Liver (tissue), 9 donors: ENCODE measurements around the gene RABL6. TPM values are rescaled to one million over a fixed set of nuclear protein-coding genes. Genes with fewer than 3 reads are reported as not detected.

Experiments
- DNase-seq: peaks from one replicate; pipeline ENCODE4 v3.0.0-alpha.2; 2017; ENCODE audit warnings: low spot score
- H3K27ac ChIP-seq, 2 donors: one replicate each; pipeline ENCODE4 v1.7.0; 2013; ENCODE audit warnings: inconsistent platforms in 2 of 2, low read length in 2 of 2, control low read depth in 1 of 2, low read depth in 1 of 2, mild to moderate bottlenecking in 1 of 2
- H3K27me3 ChIP-seq, 4 donors: one replicate each; pipeline versions ENCODE4 v1.6.1 to v1.7.0; 2013; ENCODE audit warnings: low read length in 3 of 4, inconsistent platforms in 1 of 4, mild to moderate bottlenecking in 1 of 4, moderate library complexity in 1 of 4; ENCODE audit not compliant: control insufficient read depth in 4 of 4, insufficient read depth in 4 of 4
- H3K36me3 ChIP-seq, 4 donors: one replicate each; pipeline versions ENCODE4 v1.6.1 to v1.7.0; 2013; ENCODE audit warnings: low read length in 3 of 4, mild to moderate bottlenecking in 3 of 4, low read depth in 1 of 4, moderate library complexity in 1 of 4; ENCODE audit not compliant: control insufficient read depth in 4 of 4, insufficient read depth in 3 of 4
- H3K4me1 ChIP-seq, 4 donors: one replicate each; pipeline versions ENCODE4 v1.6.1 to v1.7.0; 2013; ENCODE audit warnings: low read length in 3 of 4, mild to moderate bottlenecking in 3 of 4, moderate library complexity in 1 of 4; ENCODE audit not compliant: control insufficient read depth in 4 of 4, insufficient read depth in 4 of 4
- H3K4me3 ChIP-seq, 3 donors: one replicate each; pipeline versions ENCODE4 v1.6.1 to v1.7.0; 2013; ENCODE audit warnings: low read length in 3 of 3, control low read depth in 1 of 3, low read depth in 1 of 3, mild to moderate bottlenecking in 1 of 3
- H3K9ac ChIP-seq, 2 donors: one replicate each; pipeline ENCODE4 v1.7.0; 2013; ENCODE audit warnings: low read length in 2 of 2, mild to moderate bottlenecking in 2 of 2, moderate library complexity in 2 of 2, control low read depth in 1 of 2, low read depth in 1 of 2
- H3K9me3 ChIP-seq, 4 donors: one replicate each; pipeline versions ENCODE4 v1.6.1 to v1.7.0; 2013; ENCODE audit warnings: low read length in 3 of 4; ENCODE audit not compliant: control insufficient read depth in 4 of 4
- ATF3 ChIP-seq: IDR thresholded peaks from 2 replicates; pipeline ENCODE4 v1.6.1; 2016; ENCODE audit warnings: antibody characterized with exemption
- CTCF ChIP-seq: fragments of 150-350 bp; IDR thresholded peaks from 2 replicates; pipeline ENCODE4 v1.5.1; 2017; ENCODE audit warnings: improper control_type of control experiment, low read depth, low read length; ENCODE audit not compliant: missing input control
- EGR1 ChIP-seq, 2 donors: IDR thresholded peaks; 2 replicates each; pipeline ENCODE4 v1.6.1; 2016 to 2018; ENCODE audit warnings: antibody characterized with exemption in 2 of 2, low read depth in 2 of 2
- FOXA1 ChIP-seq: IDR thresholded peaks from 2 replicates; pipeline ENCODE4 v1.6.1; 2016; ENCODE audit warnings: antibody characterized with exemption
- FOXA2 ChIP-seq: IDR thresholded peaks from 2 replicates; pipeline ENCODE4 v1.6.1; 2016; ENCODE audit warnings: antibody characterized with exemption
- GABPA ChIP-seq, 2 donors: IDR thresholded peaks in 1 of 2; conservative IDR thresholded peaks in 1 of 2; 2 replicates each; pipeline ENCODE4 v1.6.1; 2016; ENCODE audit warnings: antibody characterized with exemption in 2 of 2, mild to moderate bottlenecking in 1 of 2, moderate library complexity in 1 of 2
- HNF4A ChIP-seq, 2 donors: conservative IDR thresholded peaks; 2 replicates each; pipeline ENCODE4 v1.6.1; 2016; ENCODE audit warnings: antibody characterized with exemption in 2 of 2, mild to moderate bottlenecking in 2 of 2
- HNF4G ChIP-seq: IDR thresholded peaks from 2 replicates; pipeline ENCODE4 v1.6.1; 2016; ENCODE audit warnings: antibody characterized with exemption
- JUND ChIP-seq, 2 donors: IDR thresholded peaks; 2 replicates each; pipeline ENCODE4 v1.6.1; 2016; ENCODE audit warnings: antibody characterized with exemption in 2 of 2
- NR2F2 ChIP-seq: IDR thresholded peaks from 2 replicates; pipeline ENCODE4 v1.6.1; 2016; ENCODE audit warnings: antibody characterized with exemption
- RAD21 ChIP-seq, 2 donors: IDR thresholded peaks; 2 replicates each; pipeline ENCODE4 v1.6.1; 2016; ENCODE audit warnings: antibody characterized with exemption in 2 of 2, mild to moderate bottlenecking in 2 of 2
- REST ChIP-seq: IDR thresholded peaks from 2 replicates; pipeline ENCODE4 v1.6.1; 2016; ENCODE audit warnings: antibody characterized with exemption, mild to moderate bottlenecking
- RXRA ChIP-seq, 2 donors: IDR thresholded peaks; 2 replicates each; pipeline ENCODE4 v1.6.1; 2017 to 2018; ENCODE audit warnings: antibody characterized with exemption in 2 of 2, mild to moderate bottlenecking in 1 of 2
- SP1 ChIP-seq: IDR thresholded peaks from 2 replicates; pipeline ENCODE4 v1.6.1; 2018; ENCODE audit warnings: antibody characterized with exemption, mild to moderate bottlenecking
- TAF1 ChIP-seq: conservative IDR thresholded peaks from 2 replicates; pipeline ENCODE4 v1.6.1; 2016; ENCODE audit warnings: antibody characterized with exemption, mild to moderate bottlenecking
- YY1 ChIP-seq: IDR thresholded peaks from 2 replicates; pipeline ENCODE4 v1.6.1; 2016; ENCODE audit warnings: antibody characterized with exemption, mild to moderate bottlenecking
- WGBS: extraction: QIAGEN DNeasy Blood & Tissue Kit; methylation state at CpG from one replicate; pipeline ENCODE4 v1.1.7; 2013; 5-methylcytosine and 5-hydroxymethylcytosine counted together
- polyA plus RNA-seq, 2 donors: library from polyadenylated mRNA; stranded (reverse) in 1 of 2; unstranded in 1 of 2; fragments of 200-250 nt in 1 of 2; fragments of >200 nt in 1 of 2; fragmentation: Nextera tagmentation in 1 of 2; extraction: Ambion mirVana in 1 of 2; gene quantifications; one replicate each; pipeline versions ENCODE4 v1.2.1 to v1.2.3, GENCODE V29; 2013 to 2015
- total RNA-seq, 2 donors: library from RNA; depleted of rRNA; stranded (reverse); fragments of >200 nt; gene quantifications; one replicate each; pipeline ENCODE4 v1.2.3, GENCODE V29; 2014
- TF ChIP-seq, protein P1 (sequence below): IDR thresholded peaks from 2 replicates; pipeline ENCODE4 v1.6.1; 2016; ENCODE audit warnings: antibody characterized with exemption
- TF ChIP-seq, protein P2 (sequence below): IDR thresholded peaks from 2 replicates; pipeline ENCODE4 v1.6.1; 2016; ENCODE audit warnings: antibody characterized with exemption
- donor health status: healthy.
- donor health status: healthy.
- donor health status: healthy.
- donor health status: healthy.
- donor health status: healthy.

The RABL6 gene
- total and polyA plus RNA-seq, 4 donors, result 3.6 to 32.6 (median 10.7) TPM

GRCh38 chr9:136799079-136799853 lies 8.5 kb upstream of the RABL6 start:
- Histone ChIP-seq H3K27ac (peak overlapping the region in 1 of 2 donors; percentile 13), H3K9me3 (no peaks in the 10 kb centered on the region), H3K36me3 (no peaks in the 10 kb centered on the region), H3K27me3 (no peaks in the 10 kb centered on the region), H3K4me1 (peaks cover 13 to 27% (median 24%) of the 10 kb centered on the region in 4 donors), H3K9ac (no peak overlapping the region), H3K4me3 (peak overlapping the region in 1 of 3 donors; percentile 31)
- TF ChIP-seq YY1, result no peak
- TF ChIP-seq HNF4A (conservative IDR thresholded peaks at IDR 0.05), result no peak
- no peak for TF ChIP-seq REST
- no peak for TF ChIP-seq HNF4G
- no peak for TF ChIP-seq RAD21 (IDR thresholded peaks at IDR 0.05)
- TF ChIP-seq FOXA1, result no peak
- TF ChIP-seq GABPA (IDR thresholded peaks at IDR 0.05 in 1 of 2, conservative IDR thresholded peaks at IDR 0.05 in 1 of 2), result no peak
- TF ChIP-seq CTCF, result no peak
- no peak for TF ChIP-seq NR2F2
- no peak for TF ChIP-seq FOXA2
- TF ChIP-seq TAF1, result no peak
- 10% methylated on average over 35 of the region's 35 CpGs for WGBS
- DNase-seq, result peak; percentile 68

- peak overlapping the region in 1 of 2 donors; percentile 25 for H3K9ac ChIP-seq
- WGBS, result 1% methylated on average over 63 of the region's 63 CpGs
- no peak for TF ChIP-seq JUND (IDR thresholded peaks at IDR 0.05)
- peak; percentile 11 for TF ChIP-seq SP1
- peak; percentile 39 for TF ChIP-seq YY1
- peak; percentile 27 to 36 for TF ChIP-seq HNF4A (conservative IDR thresholded peaks at IDR 0.05)
- TF ChIP-seq, protein P1, sequence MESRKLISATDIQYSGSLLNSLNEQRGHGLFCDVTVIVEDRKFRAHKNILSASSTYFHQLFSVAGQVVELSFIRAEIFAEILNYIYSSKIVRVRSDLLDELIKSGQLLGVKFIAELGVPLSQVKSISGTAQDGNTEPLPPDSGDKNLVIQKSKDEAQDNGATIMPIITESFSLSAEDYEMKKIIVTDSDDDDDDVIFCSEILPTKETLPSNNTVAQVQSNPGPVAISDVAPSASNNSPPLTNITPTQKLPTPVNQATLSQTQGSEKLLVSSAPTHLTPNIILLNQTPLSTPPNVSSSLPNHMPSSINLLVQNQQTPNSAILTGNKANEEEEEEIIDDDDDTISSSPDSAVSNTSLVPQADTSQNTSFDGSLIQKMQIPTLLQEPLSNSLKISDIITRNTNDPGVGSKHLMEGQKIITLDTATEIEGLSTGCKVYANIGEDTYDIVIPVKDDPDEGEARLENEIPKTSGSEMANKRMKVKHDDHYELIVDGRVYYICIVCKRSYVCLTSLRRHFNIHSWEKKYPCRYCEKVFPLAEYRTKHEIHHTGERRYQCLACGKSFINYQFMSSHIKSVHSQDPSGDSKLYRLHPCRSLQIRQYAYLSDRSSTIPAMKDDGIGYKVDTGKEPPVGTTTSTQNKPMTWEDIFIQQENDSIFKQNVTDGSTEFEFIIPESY, result no peak
- no peak for TF ChIP-seq FOXA1
- no peak for TF ChIP-seq NR2F2
- TF ChIP-seq ATF3, result no peak
- no peak for TF ChIP-seq RAD21 (IDR thresholded peaks at IDR 0.05)
- TF ChIP-seq EGR1 (IDR thresholded peaks at IDR 0.05; ENCODE audit: low read depth in 2 of 2), result no peak
- no peak for TF ChIP-seq RXRA (IDR thresholded peaks at IDR 0.05)
- TF ChIP-seq, protein P2, sequence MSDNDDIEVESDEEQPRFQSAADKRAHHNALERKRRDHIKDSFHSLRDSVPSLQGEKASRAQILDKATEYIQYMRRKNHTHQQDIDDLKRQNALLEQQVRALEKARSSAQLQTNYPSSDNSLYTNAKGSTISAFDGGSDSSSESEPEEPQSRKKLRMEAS, result no peak
- no peak for TF ChIP-seq TAF1
- no peak for TF ChIP-seq CTCF
- TF ChIP-seq GABPA (IDR thresholded peaks at IDR 0.05 in 1 of 2, conservative IDR thresholded peaks at IDR 0.05 in 1 of 2), result no peak
- no peak for TF ChIP-seq HNF4G
Measured at GRCh38 chr9:136799854-136800657, 7.7 kb upstream of the RABL6 start.

More at GRCh38 chr9:136799854-136800657, 7.7 kb upstream of the RABL6 start:
- Histone ChIP-seq H3K9me3 (no peaks in the 10 kb centered on the region), H3K4me3 (peak overlapping the region in 2 of 3 donors; percentile 31 to 46), H3K4me1 (peaks cover 13 to 27% (median 24%) of the 10 kb centered on the region in 4 donors), H3K27me3 (no peaks in the 10 kb centered on the region), H3K36me3 (no peaks in the 10 kb centered on the region), H3K27ac (peak overlapping the region in 1 of 2 donors; percentile 54)
- DNase-seq, result peak; percentile 96
